ENCODE data around the gene KRTAP5-8. TPM values are rescaled to one million over a fixed set of nuclear protein-coding genes. Genes with fewer than 3 reads are reported as not detected.
"Not testable (repeated sequence)": the region's sequence is repeated elsewhere in the genome, so short reads cannot be mapped to it uniquely, and the experiment has no call there.

The KRTAP5-8 gene
- total RNA-seq, 1 donor from 2014 or later: not detected

GRCh38 chr11:71537537-71537936 is 288 bp upstream of the KRTAP5-8 start:
- no peak overlapping the region for H3K27ac Mint-ChIP-seq (ENCODE audit: unreplicated experiment)
- H3K36me3 Mint-ChIP-seq (ENCODE audit: low read depth): no peaks in the 10 kb centered on the region
- no peak overlapping the region for H3K4me3 Mint-ChIP-seq (ENCODE audit: unreplicated experiment)
- H3K4me1 Mint-ChIP-seq (ENCODE audit: low read depth): no peaks in the 10 kb centered on the region
- no peaks in the 10 kb centered on the region for H3K9me3 Mint-ChIP-seq (ENCODE audit: low read depth)
- H3K27me3 Mint-ChIP-seq (ENCODE audit: low read depth): peaks cover 4% of the 10 kb centered on the region
- DNase-seq (ENCODE audit: low spot score): no peak
- no peak for TF ChIP-seq CTCF (IDR thresholded peaks at IDR 0.05)

GRCh38 chr11:71538666-71538990 is 803 bp downstream of the KRTAP5-8 start:
- peaks cover 7% of the 10 kb centered on the region for H3K27me3 Mint-ChIP-seq (ENCODE audit: low read depth)
- H3K4me1 Mint-ChIP-seq (ENCODE audit: low read depth): no peaks in the 10 kb centered on the region
- no peak for DNase-seq (ENCODE audit: low spot score)
- no peak for TF ChIP-seq CTCF (IDR thresholded peaks at IDR 0.05)
- H3K9me3 Mint-ChIP-seq (ENCODE audit: low read depth): no peaks in the 10 kb centered on the region
- no peak overlapping the region for H3K4me3 Mint-ChIP-seq (ENCODE audit: unreplicated experiment)
- no peak overlapping the region for H3K27ac Mint-ChIP-seq (ENCODE audit: unreplicated experiment)
- no peaks in the 10 kb centered on the region for H3K36me3 Mint-ChIP-seq (ENCODE audit: low read depth)

GRCh38 chr11:71539017-71539416 is 1.2 kb downstream of the KRTAP5-8 start:
- Mint-ChIP-seq H3K4me1 (ENCODE audit: low read depth) (no peaks in the 10 kb centered on the region), H3K27me3 (ENCODE audit: low read depth) (peaks cover 7% of the 10 kb centered on the region), H3K27ac (ENCODE audit: unreplicated experiment) (no peak overlapping the region), H3K9me3 (ENCODE audit: low read depth) (no peaks in the 10 kb centered on the region), H3K4me3 (ENCODE audit: unreplicated experiment) (no peak overlapping the region), H3K36me3 (ENCODE audit: low read depth) (no peaks in the 10 kb centered on the region)
- no peak for DNase-seq (ENCODE audit: low spot score)
- no peak for TF ChIP-seq CTCF (IDR thresholded peaks at IDR 0.05)

- H3K9me3 Mint-ChIP-seq (ENCODE audit: low read depth); H3K27ac Mint-ChIP-seq (ENCODE audit: unreplicated experiment); H3K4me1 Mint-ChIP-seq (ENCODE audit: low read depth); H3K4me3 Mint-ChIP-seq (ENCODE audit: unreplicated experiment); DNase-seq (ENCODE audit: low spot score); H3K27me3 Mint-ChIP-seq (ENCODE audit: low read depth); H3K36me3 Mint-ChIP-seq (ENCODE audit: low read depth): not testable (repeated sequence)
Measured at GRCh38 chr11:71539971-71540370, 2.1 kb downstream of the KRTAP5-8 start.

GRCh38 chr11:71540521-71541304 is 2.9 kb downstream of the KRTAP5-8 start:
- not testable (repeated sequence) for H3K36me3 Mint-ChIP-seq (ENCODE audit: low read depth); H3K27ac Mint-ChIP-seq (ENCODE audit: unreplicated experiment); H3K4me3 Mint-ChIP-seq (ENCODE audit: unreplicated experiment); DNase-seq (ENCODE audit: low spot score); H3K27me3 Mint-ChIP-seq (ENCODE audit: low read depth); H3K9me3 Mint-ChIP-seq (ENCODE audit: low read depth); H3K4me1 Mint-ChIP-seq (ENCODE audit: low read depth)

GRCh38 chr11:71542382-71542781 is 4.6 kb downstream of the KRTAP5-8 start:
- Mint-ChIP-seq H3K36me3 (ENCODE audit: low read depth) (peaks cover 1% of the 10 kb centered on the region), H3K4me1 (ENCODE audit: low read depth) (no peaks in the 10 kb centered on the region), H3K9me3 (ENCODE audit: low read depth) (peaks cover 6% of the 10 kb centered on the region), H3K4me3 (ENCODE audit: unreplicated experiment) (no peak overlapping the region), H3K27ac (ENCODE audit: unreplicated experiment) (no peak overlapping the region), H3K27me3 (ENCODE audit: low read depth) (peaks cover 8% of the 10 kb centered on the region)
- no peak for DNase-seq (ENCODE audit: low spot score)
- TF ChIP-seq CTCF (IDR thresholded peaks at IDR 0.05): no peak
